Keratinocyte (primary cell): Measurements from ENCODE around the gene OR4F6. TPM values are rescaled to one million over a fixed set of nuclear protein-coding genes. Genes with fewer than 3 reads are reported as not detected.
"Not testable (repeated sequence)": the region's sequence is repeated elsewhere in the genome, so short reads cannot be mapped to it uniquely, and the experiment has no call there.

Experiments used
- DNase-seq: peaks from one replicate; pipeline ENCODE4 v3.0.0-alpha.2; 2011; ENCODE audit warnings: low read depth, missing footprints, low spot score
- FAIRE-seq: peaks from 2 replicates; lab custom pipeline; 2011; peaks lifted over from hg19 to GRCh38; lab: Jason Lieb, UNC
- H2AFZ ChIP-seq: 2 replicates; pipeline ENCODE4 v1.6.0; 2012; ENCODE audit warnings: low read length, control low read depth, inconsistent platforms; ENCODE audit not compliant: control insufficient read depth
- H3K27ac ChIP-seq: 2 replicates; pipeline ENCODE4 v1.5.1; 2011; ENCODE audit warnings: low read length; ENCODE audit not compliant: control insufficient read depth, insufficient read depth
- H3K27me3 ChIP-seq: 3 replicates; pipeline ENCODE4 v1.6.0; 2011; ENCODE audit warnings: low read length; ENCODE audit not compliant: control insufficient read depth, insufficient read depth; ENCODE audit errors: extremely low read depth
- H3K36me3 ChIP-seq, 2 experiments: 2 replicates in 1 of 2; 3 replicates in 1 of 2; pipeline ENCODE4 v1.5.1; 2011; ENCODE audit warnings: low read length in 2 of 2, mild to moderate bottlenecking in 1 of 2; ENCODE audit not compliant: control insufficient read depth in 2 of 2, insufficient read depth in 2 of 2; ENCODE audit errors: extremely low read depth in 1 of 2
- H3K4me1 ChIP-seq: 3 replicates; pipeline ENCODE4 v1.5.1; 2011; ENCODE audit warnings: low read length; ENCODE audit not compliant: control insufficient read depth, insufficient read depth; ENCODE audit errors: extremely low read depth
- H3K4me2 ChIP-seq: 3 replicates; pipeline ENCODE4 v1.6.0; 2011; ENCODE audit warnings: low read depth, low read length; ENCODE audit not compliant: control insufficient read depth, insufficient read depth; ENCODE audit errors: extremely low read depth
- H3K4me3 ChIP-seq, 3 experiments: fragments of 200-600 bp in 1 of 3; sonication (generic) in 1 of 3; 2 replicates in 2 of 3; 3 replicates in 1 of 3; pipeline ENCODE4 v1.5.1; 2011 to 2016; ENCODE audit warnings: low read length in 3 of 3, mild to moderate bottlenecking in 3 of 3, control low read depth in 2 of 3, inconsistent platforms in 1 of 3, low read depth in 1 of 3, mixed read lengths in 1 of 3, mixed run types in 1 of 3, moderate library complexity in 1 of 3; ENCODE audit not compliant: control insufficient read depth in 2 of 3, insufficient read depth in 2 of 3; ENCODE audit errors: extremely low read depth in 1 of 3
- H3K79me2 ChIP-seq: 2 replicates; pipeline ENCODE4 v1.6.0; 2012; ENCODE audit warnings: low read length; ENCODE audit not compliant: control insufficient read depth, insufficient read depth
- H3K9ac ChIP-seq: 3 replicates; pipeline ENCODE4 v1.6.0; 2011; ENCODE audit warnings: low read length; ENCODE audit not compliant: control insufficient read depth, insufficient read depth; ENCODE audit errors: extremely low read depth
- H3K9me1 ChIP-seq: 3 replicates; pipeline ENCODE4 v1.6.0; 2011; ENCODE audit warnings: low read length; ENCODE audit not compliant: control insufficient read depth, insufficient read depth; ENCODE audit errors: extremely low read depth
- H3K9me3 ChIP-seq: 2 replicates; pipeline ENCODE4 v1.5.1; 2012; ENCODE audit warnings: low read depth, low read length; ENCODE audit not compliant: control insufficient read depth
- H4K20me1 ChIP-seq: 3 replicates; pipeline ENCODE4 v1.6.0; 2011; ENCODE audit warnings: low read length; ENCODE audit not compliant: control insufficient read depth, insufficient read depth; ENCODE audit errors: extremely low read depth
- EZH2 ChIP-seq: IDR thresholded peaks from one replicate; pipeline ENCODE4 v1.6.1; 2012; ENCODE audit warnings: inconsistent platforms, mild to moderate bottlenecking, low read length, moderate library complexity
- dilution Hi-C: fragments of 300-500 bp; cut with MboI; formaldehyde crosslinking; loops from one replicate; pipeline ENCODE4 v1.7.0; 2020; ENCODE audit warnings: low sequenced_read_pairs; ENCODE audit not compliant: extremely low pct_ligation_motif_present
- polyA plus RNA-seq, 5 experiments: library from polyadenylated mRNA; depleted of rRNA in 3 of 5; stranded (reverse) in 3 of 5; stranded (forward) in 1 of 5; unstranded in 1 of 5; fragments of >200 nt; gene quantifications; 1 replicate in 1 of 5; 2 replicates in 3 of 5; 3 replicates in 1 of 5; pipeline versions ENCODE4 v1.2.1 to v1.2.3, GENCODE V29; 2011 to 2012; ENCODE audit warnings: missing spikeins in 2 of 5, low read depth in 1 of 5, low replicate concordance in 1 of 5
- TF ChIP-seq, protein P1 (sequence below), 3 experiments: IDR thresholded peaks in 1 of 3; conservative IDR thresholded peaks in 1 of 3; optimal IDR thresholded peaks in 1 of 3; 2 replicates in 2 of 3; 3 replicates in 1 of 3; pipeline versions ENCODE3 to v1.5.1; 2011; ENCODE audit warnings: low read length in 3 of 3, mild to moderate bottlenecking in 3 of 3, moderate library complexity in 2 of 3, control low read depth in 1 of 3, inconsistent platforms in 1 of 3; ENCODE audit not compliant: insufficient read depth in 2 of 3; ENCODE audit errors: extremely low read depth in 1 of 3

The OR4F6 gene
- polyA plus RNA-seq, 1 donor (not counting 4 experiments of a cell fraction or from before 2014, with no cell fraction given) = not detected

DNA sequence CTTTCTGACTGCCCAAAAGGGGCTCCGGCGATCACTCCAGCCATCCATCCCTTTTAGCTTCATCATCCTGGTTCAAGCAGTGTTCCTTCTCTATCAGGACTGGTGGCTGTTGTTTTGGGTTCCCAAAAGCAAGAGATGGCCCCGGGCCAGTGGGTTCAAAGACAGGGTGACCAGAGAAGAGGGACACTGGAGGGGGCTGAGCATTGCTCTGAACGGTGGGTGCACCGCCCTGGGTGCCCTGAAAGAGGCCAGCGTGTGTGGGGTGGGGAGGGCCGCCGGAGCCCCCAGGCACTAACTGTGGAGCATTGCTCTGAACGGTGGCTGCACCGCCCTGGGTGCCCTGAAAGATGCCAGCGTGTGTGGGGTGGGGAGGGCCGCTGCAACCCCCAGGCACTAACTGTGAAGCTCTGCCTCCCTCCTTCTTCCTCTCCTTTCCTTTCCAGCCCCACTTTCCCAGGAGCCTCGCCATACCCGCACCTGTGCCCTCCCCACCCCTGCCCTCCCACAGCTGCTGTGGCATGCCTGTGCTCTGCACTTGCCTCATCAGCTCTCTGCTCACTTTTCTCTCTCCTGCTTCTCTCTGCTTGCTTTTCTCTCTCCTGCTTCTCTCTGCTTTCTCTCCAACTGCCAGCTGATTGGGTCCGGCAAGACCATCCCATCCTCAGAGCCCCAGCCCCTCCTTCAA, 37.4 kb upstream of the OR4F6 start:
- Histone ChIP-seq H3K27ac (no peak overlapping the region), H3K9ac (no peak overlapping the region), H3K9me3 (peaks cover 5% of the 10 kb centered on the region), H4K20me1 (no peaks in the 10 kb centered on the region), H3K36me3 (no peaks in the 10 kb centered on the region), H3K4me1 (no peaks in the 10 kb centered on the region), H3K9me1 (no peaks in the 10 kb centered on the region), H3K27me3 (no peaks in the 10 kb centered on the region), H2AFZ (no peak overlapping the region), H3K79me2 (no peaks in the 10 kb centered on the region), H3K4me2 (no peak overlapping the region), H3K4me3 (no peak overlapping the region)
- dilution Hi-C loops = no loop called here
- TF ChIP-seq, protein P1, sequence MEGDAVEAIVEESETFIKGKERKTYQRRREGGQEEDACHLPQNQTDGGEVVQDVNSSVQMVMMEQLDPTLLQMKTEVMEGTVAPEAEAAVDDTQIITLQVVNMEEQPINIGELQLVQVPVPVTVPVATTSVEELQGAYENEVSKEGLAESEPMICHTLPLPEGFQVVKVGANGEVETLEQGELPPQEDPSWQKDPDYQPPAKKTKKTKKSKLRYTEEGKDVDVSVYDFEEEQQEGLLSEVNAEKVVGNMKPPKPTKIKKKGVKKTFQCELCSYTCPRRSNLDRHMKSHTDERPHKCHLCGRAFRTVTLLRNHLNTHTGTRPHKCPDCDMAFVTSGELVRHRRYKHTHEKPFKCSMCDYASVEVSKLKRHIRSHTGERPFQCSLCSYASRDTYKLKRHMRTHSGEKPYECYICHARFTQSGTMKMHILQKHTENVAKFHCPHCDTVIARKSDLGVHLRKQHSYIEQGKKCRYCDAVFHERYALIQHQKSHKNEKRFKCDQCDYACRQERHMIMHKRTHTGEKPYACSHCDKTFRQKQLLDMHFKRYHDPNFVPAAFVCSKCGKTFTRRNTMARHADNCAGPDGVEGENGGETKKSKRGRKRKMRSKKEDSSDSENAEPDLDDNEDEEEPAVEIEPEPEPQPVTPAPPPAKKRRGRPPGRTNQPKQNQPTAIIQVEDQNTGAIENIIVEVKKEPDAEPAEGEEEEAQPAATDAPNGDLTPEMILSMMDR (optimal IDR thresholded peaks at IDR 0.05 in 1 of 3, IDR thresholded peaks at IDR 0.05 in 1 of 3, conservative IDR thresholded peaks at IDR 0.05 in 1 of 3; ENCODE audit: extremely low read depth in 1 of 3, insufficient read depth in 2 of 3, low read length in 3 of 3) = no peak
- no peak for TF ChIP-seq EZH2
- DNase-seq = no peak
- FAIRE-seq = no peak

- H3K4me2 ChIP-seq, H3K36me3 ChIP-seq, FAIRE-seq, H2AFZ ChIP-seq, H3K27me3 ChIP-seq, DNase-seq, H3K9me3 ChIP-seq, H3K79me2 ChIP-seq, dilution Hi-C loops, H3K9me1 ChIP-seq, H4K20me1 ChIP-seq, H3K9ac ChIP-seq, H3K4me1 ChIP-seq, H3K27ac ChIP-seq, H3K4me3 ChIP-seq: not testable (repeated sequence)
Observed at GRCh38 chr15:101767083-101767640, 36.1 kb upstream of the OR4F6 start.
